SK-N-SH (cell line): ENCODE data around the gene ATE1. TPM values are rescaled to one million over a fixed set of nuclear protein-coding genes. Genes with fewer than 3 reads are reported as not detected.

Source experiments
- CTCF ChIA-PET: fragments of 300-600, 350-600 bp; formaldehyde crosslinking; extraction: SDS; loops from one replicate; lab custom pipeline; 2021; lab: Yijun Ruan, JAX
- POLR2A ChIA-PET: fragments of 350-600 bp; sonication (Branson Sonifier 250); formaldehyde crosslinking; extraction: SDS; loops from one replicate; lab custom pipeline; 2020; ENCODE audit warnings: antibody characterized with exemption, inconsistent platforms; lab: Yijun Ruan, JAX
- DNase-seq: peaks from one replicate; pipeline ENCODE4 v3.0.0; 2012
- H2AFZ ChIP-seq: fragments of 200-600 bp; sonication (generic); 2 replicates; pipeline ENCODE4 v1.8.1; 2016; ENCODE audit warnings: antibody characterized with exemption, mild to moderate bottlenecking, low read depth
- H3F3A ChIP-seq: fragments of 200-600 bp; sonication (generic); replicated peaks from 2 replicates; pipeline ENCODE3; 2016; ENCODE audit warnings: antibody characterized with exemption, mild to moderate bottlenecking; ENCODE audit not compliant: insufficient read depth
- H3K27ac ChIP-seq, 2 experiments: fragments of 200-500 bp in 1 of 2; fragments of 200-600 bp in 1 of 2; sonication (Bioruptor generic) in 1 of 2; sonication (generic), shearing (Covaris generic) in 1 of 2; 2 replicates each; pipeline versions ENCODE4 v1.5.1 to v1.6.1; 2014 to 2016; ENCODE audit warnings: low read depth in 2 of 2, inconsistent platforms in 1 of 2, low read length in 1 of 2, mild to moderate bottlenecking in 1 of 2, mixed read lengths in 1 of 2
- H3K27me3 ChIP-seq: fragments of 200-600 bp; sonication (generic), shearing (Covaris generic); 2 replicates; pipeline ENCODE4 v1.6.1; 2016; ENCODE audit warnings: mixed run types; ENCODE audit not compliant: insufficient read depth
- H3K36me3 ChIP-seq, 2 experiments: fragments of 200-500 bp in 1 of 2; fragments of 200-600 bp in 1 of 2; sonication (Bioruptor generic) in 1 of 2; sonication (generic) in 1 of 2; replicated peaks in 1 of 2; 2 replicates each; pipeline versions ENCODE3 to v1.5.1; 2014 to 2016; ENCODE audit warnings: low read length in 1 of 2, mild to moderate bottlenecking in 1 of 2; ENCODE audit not compliant: insufficient read depth in 2 of 2, control insufficient read depth in 1 of 2
- H3K4me1 ChIP-seq, 2 experiments: fragments of 200-500 bp in 1 of 2; fragments of 200-600 bp in 1 of 2; sonication (Bioruptor generic) in 1 of 2; sonication (generic), shearing (Covaris generic) in 1 of 2; 2 replicates each; pipeline versions ENCODE4 v1.5.1 to v1.6.1; 2014 to 2016; ENCODE audit warnings: low read depth in 1 of 2, low read length in 1 of 2, mixed run types in 1 of 2; ENCODE audit not compliant: insufficient read depth in 2 of 2, control insufficient read depth in 1 of 2
- H3K4me2 ChIP-seq: fragments of 200-600 bp; sonication (generic), shearing (Covaris generic); 2 replicates; pipeline ENCODE4 v1.6.1; 2017; ENCODE audit warnings: mixed run types
- H3K4me3 ChIP-seq, 2 experiments: fragments of 200-500 bp in 1 of 2; fragments of 200-600 bp in 1 of 2; sonication (Bioruptor generic) in 1 of 2; sonication (generic), shearing (Covaris generic) in 1 of 2; 2 replicates each; pipeline versions ENCODE4 v1.5.1 to v1.8.1; 2014 to 2016; ENCODE audit warnings: low read depth in 2 of 2, inconsistent platforms in 1 of 2, low read length in 1 of 2, mild to moderate bottlenecking in 1 of 2, mixed read lengths in 1 of 2, moderate library complexity in 1 of 2
- H3K79me2 ChIP-seq: fragments of 200-600 bp; sonication (generic); 2 replicates; pipeline ENCODE4 v1.8.1; 2017; ENCODE audit warnings: mild to moderate bottlenecking; ENCODE audit not compliant: insufficient read depth
- H3K9ac ChIP-seq: fragments of 200-600 bp; sonication (generic); 2 replicates; pipeline ENCODE4 v1.6.1; 2017; ENCODE audit warnings: mixed run types
- H3K9me2 ChIP-seq: fragments of 200-600 bp; sonication (generic); 2 replicates; pipeline ENCODE4 v1.6.1; 2017; ENCODE audit warnings: mixed run types
- H3K9me3 ChIP-seq: fragments of 200-600 bp; sonication (generic); 2 replicates; pipeline ENCODE4 v1.6.1; 2017; ENCODE audit warnings: mixed run types, mild to moderate bottlenecking, moderate library complexity
- H4K20me1 ChIP-seq: fragments of 200-600 bp; sonication (generic); 2 replicates; pipeline ENCODE4 v1.6.1; 2017; ENCODE audit warnings: mild to moderate bottlenecking, mixed run types; ENCODE audit not compliant: insufficient read depth
- FOSL2 ChIP-seq: IDR thresholded peaks from 2 replicates; pipeline ENCODE4 v1.4.0; 2012; ENCODE audit warnings: low read depth, mild to moderate bottlenecking, moderate library complexity, borderline replicate concordance
- FOXJ3 ChIP-seq: sonication (generic); formaldehyde crosslinking; IDR thresholded peaks from 2 replicates; pipeline ENCODE4 v1.5.1; 2020; ENCODE audit warnings: mild to moderate bottlenecking, missing genetic modification reagents
- GABPA ChIP-seq: IDR thresholded peaks from 2 replicates; pipeline ENCODE4 v1.4.0; 2012; ENCODE audit warnings: low read depth, mild to moderate bottlenecking
- JUND ChIP-seq: IDR thresholded peaks from 2 replicates; pipeline ENCODE4 v1.4.0; 2012
- MEF2A ChIP-seq: IDR thresholded peaks from 2 replicates; pipeline ENCODE4 v1.4.0; 2012; ENCODE audit warnings: low read depth, borderline replicate concordance
- NFIC ChIP-seq: IDR thresholded peaks from 2 replicates; pipeline ENCODE4 v1.4.0; 2012; ENCODE audit warnings: borderline replicate concordance
- NRF1 ChIP-seq: IDR thresholded peaks from 2 replicates; pipeline ENCODE4 v1.6.1; 2012; ENCODE audit warnings: low read depth, mild to moderate bottlenecking, low read length
- POLR2AphosphoS5 ChIP-seq: IDR thresholded peaks from 2 replicates; pipeline ENCODE4 v1.6.1; 2012; ENCODE audit warnings: low read depth, low read length
- RAD21 ChIP-seq: IDR thresholded peaks from 2 replicates; pipeline ENCODE4 v1.6.1; 2012; ENCODE audit warnings: mild to moderate bottlenecking, low read length
- SIN3A ChIP-seq: IDR thresholded peaks from 2 replicates; pipeline ENCODE4 v1.6.1; 2012; ENCODE audit warnings: low read depth, mild to moderate bottlenecking, low read length, moderate library complexity, borderline replicate concordance
- TCF12 ChIP-seq: IDR thresholded peaks from 2 replicates; pipeline ENCODE4 v1.4.0; 2012
- WGBS: methylation state at CpG from one replicate; pipeline ENCODE4 v1.1.6; 2017; ENCODE audit warnings: low lambda C conversion rate; 5-methylcytosine and 5-hydroxymethylcytosine counted together
- polyA plus RNA-seq, 3 experiments: library from polyadenylated mRNA; depleted of rRNA; stranded (reverse); fragments of >200 nt; gene quantifications; 2 replicates each; pipeline ENCODE4 v1.2.3, GENCODE V29; 2012
- TF ChIP-seq, protein P1 (sequence below): IDR thresholded peaks from 2 replicates; pipeline ENCODE4 v1.6.1; 2012; ENCODE audit warnings: mild to moderate bottlenecking, low read depth, low read length, moderate library complexity
- TF ChIP-seq, protein P2 (sequence below): fragments of 150-350 bp; IDR thresholded peaks from 2 replicates; pipeline ENCODE4 v1.6.1; 2016; ENCODE audit warnings: mild to moderate bottlenecking, low read depth, low read length
- TF ChIP-seq, protein P3 (sequence below): IDR thresholded peaks from 2 replicates; pipeline ENCODE4 v1.4.0; 2012; ENCODE audit warnings: low read depth, borderline replicate concordance

The ATE1 gene
- polyA plus RNA-seq, 1 of the 3 experiments (the other 2 are of a cell fraction), result 6.3 TPM

DNA sequence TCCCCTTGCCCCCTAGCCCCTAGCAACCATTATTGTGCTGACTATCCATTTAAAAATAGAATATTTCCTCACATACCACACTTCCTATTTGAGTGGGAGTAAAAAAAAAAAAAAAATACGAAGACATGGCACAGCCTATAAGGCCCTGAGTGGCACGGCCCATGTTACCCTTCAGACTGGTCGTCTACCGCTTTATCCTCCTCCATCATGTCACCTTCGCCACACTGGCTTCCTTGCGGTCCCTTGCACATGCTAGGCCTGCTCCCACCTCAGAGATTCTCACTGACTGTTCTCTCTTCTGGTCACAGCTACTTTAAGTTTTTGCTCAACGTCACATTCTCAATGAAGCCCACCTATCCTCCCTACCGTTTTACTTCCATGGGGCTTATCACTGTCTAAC, 130.3 kb downstream of the ATE1 start:
- Histone ChIP-seq H2AFZ (no peak overlapping the region), H3K36me3 (peaks cover 3 to 4% of the 10 kb centered on the region in 2 experiments), H3K4me3 (no peak overlapping the region), H3K27ac (no peak overlapping the region), H3K9ac (no peak overlapping the region), H4K20me1 (no peaks in the 10 kb centered on the region), H3K9me2 (no peaks in the 10 kb centered on the region), H3K9me3 (no peaks in the 10 kb centered on the region), H3K79me2 (no peaks in the 10 kb centered on the region), H3K4me2 (no peak overlapping the region), H3F3A (peaks cover 7% of the 10 kb centered on the region), H3K4me1 (peaks cover 0 to 5% of the 10 kb centered on the region in 2 experiments; a peak in 2 of 4 replicates), H3K27me3 (no peaks in the 10 kb centered on the region)
- TF ChIP-seq FOSL2, result no peak
- TF ChIP-seq RAD21, result no peak
- no peak for TF ChIP-seq TCF12
- TF ChIP-seq, protein P1, sequence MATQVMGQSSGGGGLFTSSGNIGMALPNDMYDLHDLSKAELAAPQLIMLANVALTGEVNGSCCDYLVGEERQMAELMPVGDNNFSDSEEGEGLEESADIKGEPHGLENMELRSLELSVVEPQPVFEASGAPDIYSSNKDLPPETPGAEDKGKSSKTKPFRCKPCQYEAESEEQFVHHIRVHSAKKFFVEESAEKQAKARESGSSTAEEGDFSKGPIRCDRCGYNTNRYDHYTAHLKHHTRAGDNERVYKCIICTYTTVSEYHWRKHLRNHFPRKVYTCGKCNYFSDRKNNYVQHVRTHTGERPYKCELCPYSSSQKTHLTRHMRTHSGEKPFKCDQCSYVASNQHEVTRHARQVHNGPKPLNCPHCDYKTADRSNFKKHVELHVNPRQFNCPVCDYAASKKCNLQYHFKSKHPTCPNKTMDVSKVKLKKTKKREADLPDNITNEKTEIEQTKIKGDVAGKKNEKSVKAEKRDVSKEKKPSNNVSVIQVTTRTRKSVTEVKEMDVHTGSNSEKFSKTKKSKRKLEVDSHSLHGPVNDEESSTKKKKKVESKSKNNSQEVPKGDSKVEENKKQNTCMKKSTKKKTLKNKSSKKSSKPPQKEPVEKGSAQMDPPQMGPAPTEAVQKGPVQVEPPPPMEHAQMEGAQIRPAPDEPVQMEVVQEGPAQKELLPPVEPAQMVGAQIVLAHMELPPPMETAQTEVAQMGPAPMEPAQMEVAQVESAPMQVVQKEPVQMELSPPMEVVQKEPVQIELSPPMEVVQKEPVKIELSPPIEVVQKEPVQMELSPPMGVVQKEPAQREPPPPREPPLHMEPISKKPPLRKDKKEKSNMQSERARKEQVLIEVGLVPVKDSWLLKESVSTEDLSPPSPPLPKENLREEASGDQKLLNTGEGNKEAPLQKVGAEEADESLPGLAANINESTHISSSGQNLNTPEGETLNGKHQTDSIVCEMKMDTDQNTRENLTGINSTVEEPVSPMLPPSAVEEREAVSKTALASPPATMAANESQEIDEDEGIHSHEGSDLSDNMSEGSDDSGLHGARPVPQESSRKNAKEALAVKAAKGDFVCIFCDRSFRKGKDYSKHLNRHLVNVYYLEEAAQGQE, result no peak
- no peak for TF ChIP-seq POLR2AphosphoS5
- no peak for TF ChIP-seq SIN3A
- no peak for TF ChIP-seq GABPA
- TF ChIP-seq NRF1, result no peak
- TF ChIP-seq, protein P2, sequence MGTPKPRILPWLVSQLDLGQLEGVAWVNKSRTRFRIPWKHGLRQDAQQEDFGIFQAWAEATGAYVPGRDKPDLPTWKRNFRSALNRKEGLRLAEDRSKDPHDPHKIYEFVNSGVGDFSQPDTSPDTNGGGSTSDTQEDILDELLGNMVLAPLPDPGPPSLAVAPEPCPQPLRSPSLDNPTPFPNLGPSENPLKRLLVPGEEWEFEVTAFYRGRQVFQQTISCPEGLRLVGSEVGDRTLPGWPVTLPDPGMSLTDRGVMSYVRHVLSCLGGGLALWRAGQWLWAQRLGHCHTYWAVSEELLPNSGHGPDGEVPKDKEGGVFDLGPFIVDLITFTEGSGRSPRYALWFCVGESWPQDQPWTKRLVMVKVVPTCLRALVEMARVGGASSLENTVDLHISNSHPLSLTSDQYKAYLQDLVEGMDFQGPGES, result no peak
- TF ChIP-seq MEF2A, result no peak
- TF ChIP-seq, protein P3, sequence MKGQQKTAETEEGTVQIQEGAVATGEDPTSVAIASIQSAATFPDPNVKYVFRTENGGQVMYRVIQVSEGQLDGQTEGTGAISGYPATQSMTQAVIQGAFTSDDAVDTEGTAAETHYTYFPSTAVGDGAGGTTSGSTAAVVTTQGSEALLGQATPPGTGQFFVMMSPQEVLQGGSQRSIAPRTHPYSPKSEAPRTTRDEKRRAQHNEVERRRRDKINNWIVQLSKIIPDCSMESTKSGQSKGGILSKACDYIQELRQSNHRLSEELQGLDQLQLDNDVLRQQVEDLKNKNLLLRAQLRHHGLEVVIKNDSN, result no peak
- no peak for TF ChIP-seq FOXJ3 (CRISPR knock-in tag)
- ChIA-PET CTCF (no interaction called here), POLR2A (no interaction called here)
- no peak for DNase-seq
- WGBS, result 84% methylated on average over 8 of the region's 8 CpGs

DNA sequence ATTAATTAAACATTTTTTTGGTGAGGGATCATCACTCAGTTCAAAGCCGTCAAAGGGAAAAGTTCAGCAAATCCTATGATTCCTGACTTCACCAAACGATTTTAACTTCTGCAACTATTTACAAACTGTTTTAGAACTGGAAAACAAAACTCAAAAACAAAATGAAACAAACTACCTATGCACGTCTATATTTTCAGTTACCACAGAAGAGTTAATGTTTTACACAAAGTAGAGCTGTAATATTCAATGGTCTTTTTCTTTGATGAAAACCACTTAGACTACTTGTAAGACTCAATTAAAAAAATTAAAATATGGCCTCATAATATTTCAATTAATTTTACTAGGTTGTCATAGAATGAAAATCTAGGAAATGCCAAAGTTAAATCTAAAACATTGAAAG, 131.5 kb downstream of the ATE1 start:
- no peak overlapping the region for H2AFZ ChIP-seq
- no peak overlapping the region for H3K27ac ChIP-seq
- ChIA-PET POLR2A (no interaction called here), CTCF (interaction anchor here (1.4 kb wide), 1 partner anchor 104 kb away, joined by 4 read pairs; no protein-coding TSS in a partner anchor)
- H3K9me3 ChIP-seq, result no peaks in the 10 kb centered on the region
- H3K4me1 ChIP-seq, result peaks cover 0 to 10% of the 10 kb centered on the region in 2 experiments; a peak in 2 of 4 replicates
- H3K9me2 ChIP-seq, result no peaks in the 10 kb centered on the region
- 92% methylated on average over 3 of the region's 3 CpGs for WGBS
- peaks cover 3 to 4% of the 10 kb centered on the region in 2 experiments for H3K36me3 ChIP-seq
- peaks cover 7% of the 10 kb centered on the region for H3F3A ChIP-seq
- H3K4me3 ChIP-seq, result no peak overlapping the region
- TF ChIP-seq JUND (no peak), NFIC (no peak), SIN3A (no peak), NRF1 (no peak)
- TF ChIP-seq, protein P3, result no peak
- TF ChIP-seq, protein P2, result no peak
- TF ChIP-seq, protein P1, result no peak
- H4K20me1 ChIP-seq, result no peaks in the 10 kb centered on the region
- no peak overlapping the region for H3K9ac ChIP-seq
- no peaks in the 10 kb centered on the region for H3K79me2 ChIP-seq
- H3K27me3 ChIP-seq, result no peaks in the 10 kb centered on the region
- H3K4me2 ChIP-seq, result no peak overlapping the region
- DNase-seq, result no peak
